HG03025 (cell line): ENCODE results near the gene RUNX2.

Experiments
- ATAC-seq: cut with Tn5 transposase; IDR thresholded peaks from one replicate; pipeline ENCODE4 v1.9.1; 2021; ENCODE audit warnings: mild to moderate bottlenecking, moderate library complexity; ENCODE audit not compliant: unreplicated experiment, low FRiP score

Gene RUNX2

DNA sequence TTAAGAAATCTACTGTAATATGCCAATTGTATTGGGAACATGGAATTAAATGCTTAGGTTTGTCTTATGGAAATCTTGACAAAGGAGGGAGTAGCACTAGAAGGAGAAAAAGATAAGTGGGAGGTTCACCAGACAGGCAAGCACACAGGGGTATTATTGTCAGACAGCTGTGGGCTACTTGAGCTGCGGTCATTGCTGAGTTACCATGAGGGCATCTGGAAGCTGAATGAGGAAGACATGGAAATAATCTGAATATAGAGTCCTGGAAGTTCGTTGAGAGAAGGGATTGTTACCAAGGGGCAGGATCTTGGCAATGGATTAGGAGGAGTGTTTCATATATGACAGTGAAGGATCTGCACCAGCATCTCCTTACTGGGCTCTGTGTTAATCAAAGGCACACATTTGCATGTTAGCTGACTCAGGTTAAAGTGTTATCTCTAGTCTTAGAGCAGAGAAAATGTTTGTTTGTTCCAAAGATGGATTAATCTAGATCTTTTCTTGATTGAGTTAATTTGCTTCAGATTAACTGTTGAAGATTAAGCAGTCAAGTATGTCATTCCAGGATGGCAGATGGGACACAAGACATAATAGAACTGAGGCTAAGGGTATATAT lies 102.6 kb downstream of the RUNX2 start:
- ATAC-seq, result no peak

DNA sequence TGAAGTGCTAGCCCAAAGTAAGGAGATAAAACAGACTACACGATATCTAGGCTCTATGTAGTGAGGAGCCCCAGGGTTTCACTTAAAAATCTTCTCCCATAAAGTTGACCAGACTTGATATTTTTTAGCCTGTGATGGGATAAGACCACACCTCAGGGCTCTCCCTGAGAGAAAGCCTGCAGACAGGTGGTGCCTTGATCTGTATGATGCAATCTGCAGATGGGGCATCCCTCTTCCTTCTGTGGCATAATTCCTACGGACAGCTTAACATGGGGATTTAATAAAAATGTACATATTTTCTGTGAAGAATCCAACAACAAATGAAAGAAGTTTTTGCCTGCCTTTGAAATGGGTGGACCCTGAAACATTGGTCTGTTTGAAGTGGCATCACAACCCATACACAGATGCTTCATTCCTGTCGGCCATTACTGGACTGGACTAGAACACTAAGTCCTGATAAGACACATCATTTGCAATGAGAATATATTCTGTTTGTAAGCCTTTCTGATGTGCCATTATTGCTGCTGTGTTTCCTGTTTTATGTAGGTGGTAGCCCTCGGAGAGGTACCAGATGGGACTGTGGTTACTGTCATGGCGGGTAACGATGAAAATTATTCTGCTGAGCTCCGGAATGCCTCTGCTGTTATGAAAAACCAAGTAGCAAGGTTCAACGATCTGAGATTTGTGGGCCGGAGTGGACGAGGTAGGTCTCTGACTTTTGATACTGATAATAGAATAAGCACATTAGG lies 103.4 kb downstream of the RUNX2 start:
- no peak for ATAC-seq

DNA sequence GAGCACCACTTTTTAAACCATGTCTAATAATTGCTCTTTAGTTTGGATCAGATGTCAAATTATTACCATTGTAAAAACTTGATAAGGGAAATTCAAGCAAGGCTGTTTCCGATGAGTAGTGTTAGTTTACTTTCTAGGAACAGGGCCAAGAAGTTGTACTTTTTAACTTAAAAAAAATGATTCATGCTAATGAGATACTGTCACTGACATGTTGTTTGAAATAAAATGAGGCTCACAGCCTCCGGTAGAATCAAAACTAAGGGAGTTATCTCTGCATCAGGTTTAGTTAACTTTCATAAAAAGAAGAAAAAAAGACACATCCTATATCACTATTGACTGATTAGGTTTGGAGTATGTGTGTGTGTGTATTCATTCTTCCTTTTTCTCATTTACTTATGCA lies 104.8 kb downstream of the RUNX2 start:
- ATAC-seq, result no peak

DNA sequence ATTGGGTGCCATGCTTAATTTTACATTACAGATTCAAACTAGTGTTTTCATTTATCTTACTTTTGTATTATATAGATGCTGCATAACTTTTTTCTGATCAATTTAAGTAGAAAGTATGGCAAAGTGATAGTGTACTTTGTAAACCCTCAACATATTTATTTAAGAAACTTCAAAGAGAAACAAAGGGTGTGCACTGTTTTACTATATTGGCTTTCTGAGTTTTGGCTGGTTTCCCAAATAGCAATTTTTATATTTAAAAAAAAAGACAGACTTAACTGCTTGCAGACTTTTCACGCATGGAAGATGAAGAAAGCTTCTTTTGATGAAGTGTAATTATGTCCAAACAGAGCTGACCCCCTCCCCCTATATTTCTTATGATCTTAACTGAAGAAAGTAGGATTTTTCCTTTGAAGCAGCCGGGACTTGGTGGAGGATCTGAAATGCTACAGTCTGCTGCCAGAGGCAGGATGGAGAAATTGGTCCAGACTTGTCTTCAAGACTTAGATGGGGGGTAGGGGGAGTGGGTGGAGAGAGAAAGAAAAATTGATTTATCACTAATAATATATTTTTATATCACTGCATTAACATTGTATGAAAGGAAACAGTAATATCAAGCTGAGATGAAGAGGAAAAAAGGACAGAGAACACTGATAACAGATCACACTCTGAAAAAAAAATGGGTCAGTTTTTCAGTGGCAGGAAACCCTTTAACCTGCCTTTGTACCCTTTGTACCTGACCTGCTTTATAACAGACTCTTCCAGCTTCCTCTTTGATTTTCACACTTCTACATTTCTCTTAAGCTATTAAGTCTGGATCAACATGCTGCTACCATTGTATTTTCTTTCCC lies 105.6 kb downstream of the RUNX2 start:
- no peak for ATAC-seq

DNA sequence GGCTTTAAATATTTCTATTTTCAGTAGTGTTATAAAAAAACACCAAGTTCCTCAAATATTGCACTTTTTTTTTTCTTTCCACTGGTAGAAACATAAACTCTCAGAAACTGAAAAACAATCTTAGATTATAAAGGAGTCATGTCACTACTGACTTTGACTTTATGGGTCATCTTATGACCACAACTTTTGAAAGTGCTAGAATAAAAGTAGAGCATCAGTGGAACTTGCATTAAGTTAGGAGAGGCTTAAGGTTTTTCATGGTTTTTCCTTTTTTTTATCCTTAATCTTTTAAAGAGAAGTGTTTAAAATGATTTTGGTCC lies 106.2 kb downstream of the RUNX2 start:
- no peak for ATAC-seq

DNA sequence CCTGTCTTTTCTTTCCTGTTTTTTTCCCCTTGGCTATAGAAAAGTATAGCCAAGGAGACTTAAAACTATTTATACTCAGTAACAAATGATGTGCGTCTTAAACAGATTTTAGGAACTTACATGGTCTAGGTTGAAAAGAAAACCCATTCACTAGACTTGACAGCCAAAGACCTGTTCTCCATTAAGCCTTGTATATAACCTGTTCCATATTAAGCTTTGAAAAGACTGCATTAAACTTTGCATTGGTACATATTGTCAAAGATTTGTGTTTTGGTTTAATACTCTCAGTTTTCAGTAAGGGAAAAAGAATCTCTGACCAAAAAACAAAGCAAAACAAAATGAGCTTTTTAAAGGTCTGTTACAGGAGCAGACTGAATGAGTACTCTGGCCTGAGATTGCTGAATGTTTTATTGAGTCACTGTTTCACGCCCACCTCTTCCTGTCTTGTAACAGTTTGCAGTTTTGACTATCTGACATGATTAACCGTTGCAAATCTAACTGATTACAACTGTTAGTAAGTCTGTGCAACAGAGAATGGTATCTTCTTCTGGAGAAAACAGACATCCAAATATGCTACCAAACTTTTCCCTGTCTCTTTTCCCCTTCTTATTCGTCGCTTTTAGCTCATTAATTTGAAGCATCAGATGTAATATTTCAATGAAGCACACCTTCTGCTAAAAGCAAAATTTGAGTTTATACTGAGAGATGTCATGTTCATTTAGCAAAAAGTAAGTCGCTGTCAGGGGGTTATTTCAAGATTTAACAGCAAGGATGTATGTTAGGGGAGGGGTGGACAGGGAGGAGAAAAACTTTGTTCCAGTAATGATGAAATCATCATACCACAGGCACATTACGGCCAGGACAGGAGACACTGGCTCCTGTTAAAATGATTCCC lies 108.7 kb downstream of the RUNX2 start:
- no peak for ATAC-seq

DNA sequence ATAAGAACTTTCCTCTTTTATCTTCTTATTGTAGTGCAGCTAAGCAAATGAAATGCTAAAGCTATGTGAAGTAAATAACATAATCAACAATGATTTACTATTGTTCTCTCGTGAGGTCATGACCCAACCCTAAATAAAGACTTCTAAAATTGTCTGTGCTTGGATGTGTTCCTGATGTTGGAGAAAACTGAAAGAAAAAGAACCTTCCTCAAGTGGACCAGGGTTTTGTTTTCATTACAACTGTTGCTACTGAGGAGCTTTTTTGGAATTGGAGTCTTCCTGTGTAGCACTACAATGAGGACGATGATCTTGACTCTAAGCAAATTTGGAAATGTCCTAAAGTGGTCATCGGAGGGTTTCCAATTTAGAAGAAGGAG lies 109.3 kb downstream of the RUNX2 start:
- ATAC-seq, result no peak

DNA sequence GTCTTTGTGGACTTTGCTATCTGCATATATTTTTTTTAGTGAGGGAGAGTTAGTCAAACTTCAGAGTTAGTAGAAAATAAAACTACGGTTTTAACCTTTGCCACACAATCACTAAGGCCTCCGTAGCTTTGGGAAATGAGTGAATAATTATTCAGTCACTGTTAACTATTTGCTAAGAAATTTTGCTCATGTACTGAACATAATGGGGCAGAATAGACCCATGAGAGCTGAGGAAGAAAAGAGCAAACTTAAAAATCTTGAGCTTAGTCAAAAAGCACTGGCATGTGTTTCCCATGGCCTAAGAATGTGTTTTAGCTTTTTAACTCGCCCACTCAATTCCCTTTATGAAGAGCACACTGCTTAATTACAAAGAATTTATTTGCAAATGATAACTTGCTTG lies 110.0 kb downstream of the RUNX2 start:
- ATAC-seq, result no peak

DNA sequence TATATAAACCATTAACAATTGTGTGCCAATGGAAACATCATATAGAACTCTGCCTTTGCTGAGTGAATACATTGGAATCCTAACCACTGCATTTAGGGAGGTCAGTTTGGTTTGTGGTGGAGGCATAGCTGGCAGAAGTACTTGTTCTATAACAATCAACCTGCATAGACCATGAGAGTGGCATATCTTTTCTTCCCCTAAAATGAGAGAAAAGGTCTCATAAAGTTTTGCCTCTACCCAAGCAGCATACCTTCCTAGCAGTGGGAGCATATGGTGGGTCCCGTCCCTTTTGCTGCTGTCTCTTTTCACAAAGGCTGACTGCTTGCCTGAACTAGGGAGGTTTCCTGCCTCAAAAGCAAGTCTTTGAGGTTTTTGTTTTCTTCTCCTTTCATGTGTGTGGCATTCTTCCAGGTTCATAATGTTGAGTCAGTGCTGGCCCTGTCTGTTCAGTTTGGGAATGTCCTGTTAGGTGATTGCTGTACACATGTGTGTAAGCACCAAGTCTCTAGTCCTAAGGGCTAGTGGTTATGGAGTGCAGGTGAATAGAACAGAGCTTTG lies 110.8 kb downstream of the RUNX2 start:
- no peak for ATAC-seq

DNA sequence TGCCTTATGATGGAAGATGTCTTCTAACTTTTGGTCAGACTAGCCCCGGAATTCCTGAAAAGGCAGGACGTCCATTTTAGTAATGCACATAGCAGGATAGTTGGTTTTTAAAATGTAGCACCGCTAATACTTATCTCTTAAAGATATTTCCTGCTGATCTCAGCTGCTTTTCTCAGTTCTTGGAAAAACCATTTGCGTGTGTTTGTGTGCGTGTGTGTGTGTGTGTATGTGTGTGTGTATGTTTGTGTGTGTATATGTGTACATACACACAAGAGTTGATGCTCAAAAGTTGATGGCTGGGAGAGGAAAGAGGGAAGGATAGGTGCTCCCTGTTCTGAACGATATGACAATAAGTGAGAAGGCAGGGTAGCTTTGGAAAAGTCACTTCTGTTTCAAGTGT lies 111.3 kb downstream of the RUNX2 start:
- ATAC-seq, result no peak

DNA sequence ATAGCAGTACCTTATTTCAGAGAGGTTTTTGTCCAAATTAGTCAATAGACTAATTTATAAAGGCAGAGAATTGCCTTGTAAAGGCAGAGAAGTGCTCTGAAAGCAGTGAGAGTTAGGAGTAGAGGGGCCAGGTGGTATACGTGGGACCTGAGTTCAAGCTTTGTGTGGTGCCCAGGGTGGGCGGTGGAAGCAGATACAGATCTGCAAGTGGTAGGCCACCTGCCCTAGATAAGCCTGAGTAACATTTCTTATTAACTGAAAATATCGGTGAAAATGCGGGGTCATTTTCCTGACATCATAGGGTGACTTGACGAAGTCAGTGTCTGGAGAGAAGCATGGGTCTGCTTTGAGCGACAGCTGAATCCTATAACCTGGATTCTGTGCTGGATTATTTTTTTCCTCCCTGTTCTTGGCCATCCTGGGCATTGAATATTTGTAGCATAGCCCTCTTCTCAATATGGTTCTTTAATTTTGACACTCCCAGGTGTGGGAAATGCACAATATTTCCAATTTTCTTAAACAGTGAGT lies 111.8 kb downstream of the RUNX2 start:
- no peak for ATAC-seq

DNA sequence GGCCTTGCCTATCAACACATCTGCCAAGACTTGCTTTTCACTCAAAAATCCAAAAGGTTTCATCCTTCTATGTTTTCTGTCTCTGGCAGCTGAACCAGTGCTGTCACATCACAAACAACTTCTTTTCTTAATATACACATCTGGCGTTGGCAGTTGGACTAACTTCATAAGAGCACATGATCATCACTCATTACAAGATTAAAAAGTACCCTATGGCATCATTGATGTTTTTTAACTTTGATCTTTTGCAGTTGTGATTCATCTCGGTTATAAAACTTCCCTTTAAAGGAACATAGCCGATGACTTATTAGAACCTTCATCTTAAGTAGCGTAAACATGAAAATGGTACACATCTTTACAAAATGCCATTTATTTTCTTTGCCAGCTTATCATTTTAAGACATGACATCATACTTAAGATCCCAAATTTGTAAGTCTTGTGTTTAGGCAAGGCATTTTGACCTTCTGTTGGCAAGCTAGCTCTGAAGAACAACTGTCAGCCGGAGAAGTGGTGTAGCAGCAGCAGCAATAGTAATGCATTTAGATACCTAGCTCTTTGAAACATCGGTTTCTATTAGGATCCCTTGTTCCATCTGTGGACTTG lies 113.8 kb downstream of the RUNX2 start:
- ATAC-seq, result no peak

DNA sequence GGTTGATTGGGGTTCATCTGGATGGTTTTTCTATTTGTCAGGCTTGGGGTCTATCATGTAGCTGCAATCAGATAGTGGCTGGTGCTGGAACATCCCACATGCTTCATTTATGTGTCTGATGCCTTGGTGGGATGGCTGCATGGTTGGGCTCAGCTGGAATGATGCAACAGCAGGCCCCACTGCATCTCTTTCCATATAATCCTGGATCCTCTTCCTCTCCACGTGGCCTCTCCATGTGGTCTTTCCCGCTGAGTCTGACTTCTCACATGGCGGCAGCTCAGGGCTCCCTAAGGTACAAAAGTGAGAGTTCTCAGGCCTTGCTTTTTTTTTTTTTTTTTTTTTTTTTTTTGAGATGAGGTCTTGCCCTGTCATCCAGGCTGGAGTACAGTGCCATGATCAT lies 114.6 kb downstream of the RUNX2 start:
- no peak for ATAC-seq

DNA sequence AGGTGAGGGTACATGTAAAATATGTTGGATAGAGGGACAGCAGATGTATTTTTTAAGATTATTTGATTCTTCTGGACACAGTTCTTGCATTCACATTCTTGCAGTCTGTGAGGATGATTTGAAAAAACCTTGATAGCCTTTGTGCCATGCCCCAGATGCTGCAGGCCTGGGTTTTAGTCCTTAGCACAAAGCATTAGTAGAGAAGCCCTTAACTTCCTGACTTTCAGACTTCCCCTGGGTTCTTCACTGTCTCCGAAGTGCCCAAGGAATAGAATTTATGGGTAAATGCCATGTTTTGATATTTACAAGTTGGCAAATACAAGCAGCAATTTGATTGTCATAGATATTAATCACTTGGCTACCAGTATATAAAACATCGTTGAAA lies 117.2 kb downstream of the RUNX2 start:
- no peak for ATAC-seq

DNA sequence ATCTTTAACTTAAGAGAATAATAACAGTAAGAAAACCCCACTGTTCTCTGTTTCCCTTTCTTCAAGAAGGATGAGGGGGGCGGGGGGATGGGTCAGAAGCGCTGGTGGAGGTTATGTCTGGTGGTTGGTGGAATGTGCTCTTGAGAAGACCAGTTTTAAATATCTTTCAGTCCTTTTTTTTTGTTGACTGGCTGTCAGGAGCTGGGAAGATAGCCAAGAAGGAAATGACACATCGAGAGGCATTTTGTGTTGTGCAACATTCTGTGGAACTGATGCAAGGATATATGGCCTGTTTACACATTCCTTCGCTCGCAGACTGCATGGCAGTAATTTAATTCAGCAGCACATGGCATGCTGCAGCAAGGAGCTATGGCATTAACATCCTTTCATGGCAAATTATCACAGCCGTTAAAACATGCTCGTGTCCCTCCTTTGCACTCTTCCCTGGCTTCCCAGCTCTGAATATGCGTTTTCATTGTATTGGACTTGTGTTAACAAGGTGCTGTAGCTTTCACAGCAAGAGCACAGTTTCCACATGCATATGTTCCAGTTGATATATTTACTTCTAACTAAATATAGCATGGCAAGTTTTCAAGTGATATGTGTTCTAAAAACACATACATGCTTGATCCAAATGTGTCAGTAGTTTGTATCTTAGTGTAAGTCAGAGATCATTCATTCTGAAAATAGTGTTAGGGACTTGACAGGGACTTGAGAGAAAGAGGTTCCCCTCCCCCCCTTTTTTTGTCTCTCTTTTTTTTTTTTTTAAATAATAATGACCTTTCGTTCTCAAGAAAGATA lies 117.8 kb downstream of the RUNX2 start:
- ATAC-seq, result no peak

DNA sequence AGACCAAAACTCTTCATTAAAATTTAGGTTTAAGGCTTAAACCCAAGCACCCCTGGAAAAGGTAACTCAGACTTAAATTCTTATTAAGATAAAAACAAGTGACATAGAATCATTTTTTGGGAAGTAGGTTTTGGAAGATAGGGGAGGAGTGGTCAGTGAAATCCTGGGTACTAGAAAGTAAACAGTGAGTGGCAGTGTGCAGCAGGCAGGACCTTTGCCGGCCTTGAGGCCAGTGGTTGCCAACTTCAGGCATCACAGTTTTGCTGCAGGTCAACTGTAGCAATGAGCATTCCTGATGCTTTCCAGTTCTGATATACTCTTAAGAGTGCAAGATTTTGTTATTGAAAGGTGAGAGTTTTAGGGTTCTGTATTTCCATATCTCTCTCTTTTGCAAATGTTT lies 118.9 kb downstream of the RUNX2 start:
- no peak for ATAC-seq

DNA sequence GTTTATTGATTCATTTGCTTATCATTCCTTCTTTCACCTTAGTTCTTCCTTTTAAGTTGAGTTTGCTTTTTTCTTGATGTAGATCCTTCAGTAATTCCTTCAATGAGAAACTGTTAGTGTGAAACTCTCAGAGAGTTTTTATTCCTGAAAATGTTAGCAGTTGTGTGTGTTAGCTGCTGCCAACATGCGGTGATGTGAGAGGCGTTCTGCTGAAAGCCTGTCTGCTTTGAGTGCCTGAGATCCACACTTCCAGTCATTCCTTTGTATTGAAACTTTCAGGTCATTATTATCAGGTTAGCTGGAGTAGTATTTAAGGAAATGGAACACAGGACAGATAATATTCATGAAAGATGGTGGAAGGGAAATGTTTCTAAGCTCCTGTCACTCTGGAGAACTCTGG lies 119.6 kb downstream of the RUNX2 start:
- no peak for ATAC-seq

DNA sequence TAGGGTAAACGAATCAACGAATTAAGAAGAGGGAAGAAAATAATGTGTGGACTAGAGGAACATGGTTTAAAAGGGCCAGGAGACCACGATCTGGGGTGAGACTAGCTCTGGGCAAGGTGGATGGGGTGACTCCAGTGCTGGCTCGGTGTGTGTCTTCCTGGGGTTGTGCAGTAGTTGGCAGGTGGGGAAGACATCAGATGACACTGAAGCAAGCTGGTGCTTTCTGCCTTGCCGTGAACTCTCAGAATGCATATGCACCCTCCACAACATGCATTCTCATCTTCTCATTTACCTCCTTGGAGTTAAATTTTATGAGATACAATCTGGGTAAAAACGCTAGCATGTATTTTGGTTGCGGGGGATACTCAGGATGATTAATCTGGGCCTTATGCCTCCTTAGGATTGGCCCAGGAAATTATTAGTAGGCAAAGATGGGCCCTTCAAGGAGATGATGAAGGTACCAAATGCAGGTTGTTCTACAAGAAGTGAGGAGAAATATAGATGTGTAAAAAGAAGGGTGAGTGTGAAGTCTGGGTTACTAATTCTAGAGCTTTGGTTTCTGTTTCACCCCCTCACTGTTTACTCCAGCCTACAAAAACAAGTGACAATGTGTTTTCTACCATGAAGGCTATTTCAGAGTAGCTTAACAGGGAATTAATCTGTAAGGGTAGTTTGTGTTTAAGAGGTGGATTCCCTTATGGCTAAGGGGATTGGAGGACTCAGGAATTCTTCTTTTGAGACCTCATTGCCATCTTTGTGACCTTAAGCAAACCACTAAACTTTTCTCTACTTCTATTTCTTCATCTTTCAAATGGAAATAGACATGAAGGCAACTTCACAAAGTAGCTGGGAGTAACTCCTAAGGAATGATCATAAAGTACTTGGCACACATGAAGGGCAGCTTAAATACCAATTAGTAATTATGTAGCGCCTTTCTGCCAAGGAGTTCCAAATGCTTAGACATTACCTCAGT lies 120.6 kb downstream of the RUNX2 start:
- ATAC-seq, result no peak
